ENCODE measurements around the gene OR13F1.

- TF ChIP-seq CTCF (conservative IDR thresholded peaks at IDR 0.05; ENCODE audit: low read length) = no peak
- no peak for TF ChIP-seq EZH2phosphoT487 (IDR thresholded peaks at IDR 0.05; ENCODE audit: borderline replicate concordance)
Measured at GRCh38 chr9:104463864-104464263, 40.2 kb upstream of the OR13F1 start.
